GM13977 (cell line): ENCODE measurements around the gene CPNE1.

ENCODE experiments used
- DNase-seq: peaks from one replicate; pipeline ENCODE4 v3.0.0; 2012; ENCODE audit warnings: low spot score
- in situ Hi-C: fragments of 300-500 bp; cut with MboI; formaldehyde crosslinking; loops from one replicate; pipeline ENCODE4 v1.12.0; 2022; ENCODE audit warnings: low sequenced_read_pairs, low pct_unique_long_range_greater_than_20kb, mixed read lengths, inconsistent platforms; ENCODE audit not compliant: unreplicated experiment
- TF ChIP-seq, protein P1 (sequence below): IDR thresholded peaks from 2 replicates; pipeline ENCODE4 v1.5.1; 2012; ENCODE audit warnings: mild to moderate bottlenecking, control low read depth; ENCODE audit not compliant: insufficient read depth; ENCODE audit errors: extremely low read depth, missing control alignments

Gene CPNE1

DNA sequence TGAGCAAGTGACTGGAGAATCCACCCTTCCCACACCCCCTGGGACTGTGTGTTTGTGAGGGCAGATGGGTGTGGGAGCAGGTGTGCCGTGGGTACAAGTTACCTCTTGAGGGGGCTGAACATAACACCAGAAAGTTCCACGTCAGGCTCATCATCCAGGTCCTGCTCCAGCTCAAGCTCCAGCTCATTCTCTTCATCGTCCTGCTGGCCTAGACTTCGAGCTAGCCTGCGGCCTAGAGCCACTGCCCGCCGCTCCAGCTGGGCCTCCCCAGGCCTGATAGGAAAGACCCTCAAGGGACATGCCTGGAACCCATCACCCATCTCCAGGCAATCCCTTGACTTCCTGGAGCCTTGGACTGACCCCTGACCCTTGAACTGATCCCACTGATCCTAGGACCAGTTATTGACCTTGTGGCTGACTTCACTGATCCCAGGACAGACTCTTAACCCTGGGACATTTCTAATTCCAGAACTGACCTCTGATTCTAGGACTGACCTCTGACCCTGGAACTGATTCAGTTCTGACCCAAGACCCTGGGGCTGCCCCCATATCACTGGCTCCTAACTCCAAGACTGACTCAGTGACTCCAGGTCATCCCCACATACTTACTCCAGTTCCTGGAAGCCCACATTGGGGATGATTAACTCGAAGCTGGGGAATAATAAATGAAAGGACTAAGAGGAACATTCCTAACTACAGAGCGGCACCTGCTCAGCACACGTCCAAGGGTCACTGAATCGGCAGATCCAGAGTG lies 60.8 kb downstream of the CPNE1 start:
- TF ChIP-seq, protein P1, sequence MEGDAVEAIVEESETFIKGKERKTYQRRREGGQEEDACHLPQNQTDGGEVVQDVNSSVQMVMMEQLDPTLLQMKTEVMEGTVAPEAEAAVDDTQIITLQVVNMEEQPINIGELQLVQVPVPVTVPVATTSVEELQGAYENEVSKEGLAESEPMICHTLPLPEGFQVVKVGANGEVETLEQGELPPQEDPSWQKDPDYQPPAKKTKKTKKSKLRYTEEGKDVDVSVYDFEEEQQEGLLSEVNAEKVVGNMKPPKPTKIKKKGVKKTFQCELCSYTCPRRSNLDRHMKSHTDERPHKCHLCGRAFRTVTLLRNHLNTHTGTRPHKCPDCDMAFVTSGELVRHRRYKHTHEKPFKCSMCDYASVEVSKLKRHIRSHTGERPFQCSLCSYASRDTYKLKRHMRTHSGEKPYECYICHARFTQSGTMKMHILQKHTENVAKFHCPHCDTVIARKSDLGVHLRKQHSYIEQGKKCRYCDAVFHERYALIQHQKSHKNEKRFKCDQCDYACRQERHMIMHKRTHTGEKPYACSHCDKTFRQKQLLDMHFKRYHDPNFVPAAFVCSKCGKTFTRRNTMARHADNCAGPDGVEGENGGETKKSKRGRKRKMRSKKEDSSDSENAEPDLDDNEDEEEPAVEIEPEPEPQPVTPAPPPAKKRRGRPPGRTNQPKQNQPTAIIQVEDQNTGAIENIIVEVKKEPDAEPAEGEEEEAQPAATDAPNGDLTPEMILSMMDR = no peak
- in situ Hi-C loops = no loop called here
- DNase-seq = no peak

- in situ Hi-C loops = no loop called here
- DNase-seq = peak; percentile 9
- TF ChIP-seq, protein P1 = no peak
Measured at GRCh38 chr20:35602851-35603495, 61.7 kb downstream of the CPNE1 start.

GRCh38 chr20:35601990-35602389 lies 62.7 kb downstream of the CPNE1 start:
- TF ChIP-seq, protein P1 = no peak
- in situ Hi-C loops = no loop called here
- DNase-seq = peak; percentile 23

GRCh38 chr20:35600993-35601973 lies 63.4 kb downstream of the CPNE1 start:
- in situ Hi-C loops = no loop called here
- TF ChIP-seq, protein P1 = peak; percentile 74
- peak; percentile 86 for DNase-seq

DNA sequence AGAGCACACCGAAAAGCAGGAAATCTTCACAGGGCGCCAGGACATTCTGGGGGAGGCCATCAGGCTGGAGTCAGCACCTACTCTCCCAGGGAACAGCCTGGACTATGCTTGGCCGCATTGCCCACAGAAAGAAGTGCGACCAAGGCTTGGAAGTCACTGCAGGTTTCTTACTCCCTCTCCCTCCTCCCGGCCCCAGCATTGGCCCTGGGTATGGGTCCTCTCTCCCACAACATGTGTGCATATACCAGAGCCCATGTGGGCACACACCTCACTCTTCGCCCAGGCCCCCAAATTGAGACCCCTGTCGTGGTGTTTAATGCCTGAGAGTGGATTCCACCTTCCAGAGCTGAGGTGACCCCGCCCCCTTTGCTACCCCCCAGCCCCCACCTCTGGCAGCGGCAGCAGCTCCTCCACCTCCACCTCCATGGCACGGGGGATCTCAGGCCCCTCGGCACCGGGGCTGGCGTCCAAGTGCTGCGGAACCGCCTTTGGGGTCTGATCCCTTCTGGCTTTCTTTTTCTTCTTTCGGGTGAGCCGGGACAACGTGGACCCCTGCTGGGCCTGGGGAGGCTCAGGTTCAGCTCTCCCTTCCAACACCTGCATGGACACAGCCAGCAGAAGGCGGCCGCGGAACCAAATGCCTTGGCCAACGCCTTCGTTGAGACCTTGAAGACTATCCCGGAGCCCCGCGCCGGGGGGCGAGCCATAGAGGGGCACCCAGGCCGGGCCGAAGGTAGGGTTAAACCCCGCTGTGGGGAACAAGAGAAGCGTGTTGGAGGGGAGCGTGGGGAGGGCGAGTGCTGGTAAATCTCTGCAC lies 64.3 kb downstream of the CPNE1 start:
- TF ChIP-seq, protein P1 = no peak
- DNase-seq = peak; percentile 22
- in situ Hi-C loops = no loop called here

DNA sequence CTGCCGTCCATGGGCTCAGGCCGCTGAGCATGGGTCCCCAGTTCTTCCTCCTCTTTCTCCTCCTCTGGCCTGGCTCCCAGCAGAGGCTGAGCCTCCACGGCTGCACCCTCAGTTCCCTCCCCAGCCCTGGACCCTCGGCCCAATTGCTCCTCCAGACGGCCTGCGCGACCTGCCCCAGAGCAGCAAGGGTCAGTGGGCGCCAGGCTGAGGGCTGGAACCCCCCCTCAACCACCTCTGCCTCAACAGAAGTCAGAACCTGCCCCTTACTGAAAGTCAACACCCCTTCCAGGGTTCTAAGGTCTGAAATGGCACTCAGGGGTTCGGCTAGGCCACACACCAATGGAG lies 65.0 kb downstream of the CPNE1 start:
- peak; percentile 12 for DNase-seq
- in situ Hi-C loops = no loop called here
- TF ChIP-seq, protein P1 = no peak
